HG03439 (cell line): ENCODE results near the gene SIGLEC15.
A peak's percentile ranks its signal among the peaks of the same experiment; 100 is the strongest.

ENCODE experiments used
- ATAC-seq: cut with Tn5 transposase; IDR thresholded peaks from one replicate; pipeline ENCODE4 v1.9.1; 2021; ENCODE audit warnings: mild to moderate bottlenecking, moderate library complexity; ENCODE audit not compliant: unreplicated experiment

SIGLEC15 gene

DNA sequence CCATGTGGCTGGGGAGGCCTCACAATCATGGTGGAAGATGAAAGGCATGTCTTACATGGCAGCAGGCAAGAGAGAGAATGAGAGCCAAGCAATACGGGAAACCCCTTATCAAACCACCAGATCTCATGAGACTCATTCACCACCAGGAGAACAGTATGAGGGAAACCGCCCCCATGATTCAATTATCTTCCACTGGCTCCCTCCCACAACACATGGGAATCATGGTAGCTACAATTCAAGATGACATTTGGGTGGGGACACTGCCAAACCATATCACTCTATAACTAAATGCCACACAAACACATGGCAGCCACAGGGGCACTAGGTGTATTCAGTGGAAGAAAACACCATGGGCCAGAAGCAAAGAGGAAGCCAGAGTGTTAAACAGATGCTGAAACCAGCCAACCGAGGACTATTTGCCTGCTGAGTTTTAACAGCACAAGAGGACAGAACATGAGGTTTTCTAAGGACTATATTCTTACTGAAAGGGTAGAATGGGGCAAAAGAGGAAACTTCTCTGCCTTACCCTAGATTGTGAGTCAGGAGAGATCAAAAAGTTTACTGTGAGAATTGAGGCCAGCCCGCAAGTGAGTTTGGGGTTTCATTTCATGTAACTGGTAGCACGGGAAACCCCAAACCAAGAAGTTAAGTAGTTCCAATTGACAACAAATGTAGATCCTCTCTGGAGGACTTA lies 49.2 kb downstream of the SIGLEC15 start:
- peak; percentile 87 for ATAC-seq

DNA sequence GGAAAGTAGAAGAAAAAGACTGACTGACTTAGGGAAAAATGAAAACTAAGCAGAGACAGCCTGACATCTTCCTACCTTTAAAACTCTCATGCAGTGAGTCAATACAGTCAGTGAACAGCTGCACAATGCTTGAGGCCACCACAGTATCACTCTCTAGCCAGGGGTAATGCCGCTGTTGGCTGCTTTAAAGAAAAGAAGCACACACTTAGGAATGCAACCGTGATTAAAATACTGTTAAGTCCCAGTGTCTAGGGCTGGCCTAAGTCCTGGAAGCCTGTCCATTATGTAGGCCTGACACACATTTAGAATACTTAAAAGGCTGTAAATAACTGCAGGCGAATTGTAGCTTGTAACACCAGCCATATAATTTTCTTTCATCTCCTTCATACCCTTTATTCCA lies 50.7 kb downstream of the SIGLEC15 start:
- ATAC-seq = no peak

DNA sequence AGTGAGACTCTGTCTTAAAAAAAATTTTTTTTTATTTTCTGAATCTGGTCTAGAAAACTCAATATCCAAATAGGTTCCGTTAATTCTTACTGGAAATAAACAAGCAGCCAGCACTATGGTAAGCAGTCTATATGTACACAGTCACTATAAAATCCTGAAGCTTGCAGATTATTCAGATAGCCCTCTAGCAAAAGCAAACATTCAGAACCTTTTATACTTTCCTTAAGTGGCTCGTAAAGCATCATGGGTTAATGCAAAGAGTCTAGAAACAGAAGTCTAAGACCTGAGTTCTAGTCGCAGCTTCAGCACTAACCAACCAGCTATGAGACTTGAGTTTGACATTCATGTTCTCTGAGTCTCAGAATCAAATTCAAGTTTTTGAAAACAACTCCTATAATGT lies 51.9 kb downstream of the SIGLEC15 start:
- no peak for ATAC-seq

DNA sequence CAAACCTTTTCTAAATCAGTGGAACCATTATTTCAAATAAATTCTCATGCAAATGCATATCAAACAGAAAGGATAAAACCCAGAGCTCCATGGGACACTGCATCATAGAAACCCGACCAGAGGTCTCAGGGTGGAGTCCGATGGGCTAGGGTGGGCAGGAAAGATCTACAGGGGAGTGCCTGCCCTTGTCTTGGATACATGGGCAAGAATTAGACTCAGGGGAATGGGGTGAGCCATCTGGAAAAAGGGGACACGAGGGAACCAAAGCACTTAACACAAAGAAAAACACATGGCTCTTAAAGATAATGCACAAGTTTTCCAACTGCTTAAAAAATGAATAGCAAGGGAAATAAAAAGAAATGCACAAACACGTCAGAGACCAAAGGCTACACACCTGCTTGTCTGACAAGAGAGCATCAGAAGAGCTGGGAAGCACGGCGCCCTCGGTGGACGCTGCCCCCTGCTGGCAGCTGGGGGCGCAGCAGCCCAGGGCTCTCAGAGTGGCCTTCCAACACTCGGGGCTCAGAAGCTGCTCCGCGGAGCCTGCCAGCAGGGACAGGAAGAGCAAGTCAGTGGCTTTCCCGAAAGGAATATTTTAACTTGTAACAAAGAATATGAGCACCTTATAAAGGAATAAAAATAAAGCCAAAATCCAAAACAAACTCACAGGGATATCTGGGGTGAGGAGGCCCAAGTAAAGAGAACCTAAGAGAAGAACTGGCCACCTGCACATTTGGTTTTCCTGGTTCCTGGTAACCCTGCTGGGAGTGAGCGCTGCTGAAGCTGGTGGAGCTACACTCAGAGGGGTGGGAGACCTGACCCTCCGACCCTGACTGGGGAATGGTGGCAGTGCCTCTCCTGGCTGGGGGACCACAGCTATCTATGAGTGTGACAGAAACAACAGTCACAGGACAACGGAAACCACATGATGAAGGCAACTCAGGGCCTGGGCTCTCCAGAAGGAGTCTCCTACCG lies 54.5 kb downstream of the SIGLEC15 start:
- peak; percentile 79 for ATAC-seq

DNA sequence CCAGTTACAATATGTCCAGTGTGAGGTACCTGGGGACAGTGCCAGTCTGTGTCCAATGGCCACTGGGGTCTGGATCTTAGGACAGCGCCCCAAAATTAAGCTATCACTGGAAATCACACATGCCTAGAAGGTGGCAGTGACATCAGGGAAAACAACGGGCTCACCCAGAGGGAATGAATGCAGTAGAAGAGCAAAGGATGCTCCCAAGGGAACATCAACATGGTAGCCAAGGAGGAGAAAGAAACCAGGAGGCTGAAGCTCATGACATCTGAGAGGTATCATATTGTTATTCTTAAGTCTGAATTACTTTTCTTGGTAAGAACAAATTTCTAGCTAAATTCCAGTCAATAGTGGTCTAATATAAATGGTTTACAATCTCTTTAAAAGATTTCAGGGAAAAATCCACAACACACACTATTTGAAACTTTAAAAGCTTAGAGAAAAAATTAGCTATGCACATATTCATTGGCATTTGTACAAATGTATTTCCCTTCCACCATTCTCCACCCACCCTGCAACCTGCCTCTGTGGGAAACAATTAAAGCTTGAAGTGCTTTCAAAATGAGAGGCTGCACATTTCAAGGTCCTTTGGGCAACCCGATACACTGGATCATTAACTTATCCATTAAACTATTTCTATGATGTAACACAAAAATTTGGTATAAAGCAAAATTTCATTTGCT lies 55.5 kb downstream of the SIGLEC15 start:
- no peak for ATAC-seq

DNA sequence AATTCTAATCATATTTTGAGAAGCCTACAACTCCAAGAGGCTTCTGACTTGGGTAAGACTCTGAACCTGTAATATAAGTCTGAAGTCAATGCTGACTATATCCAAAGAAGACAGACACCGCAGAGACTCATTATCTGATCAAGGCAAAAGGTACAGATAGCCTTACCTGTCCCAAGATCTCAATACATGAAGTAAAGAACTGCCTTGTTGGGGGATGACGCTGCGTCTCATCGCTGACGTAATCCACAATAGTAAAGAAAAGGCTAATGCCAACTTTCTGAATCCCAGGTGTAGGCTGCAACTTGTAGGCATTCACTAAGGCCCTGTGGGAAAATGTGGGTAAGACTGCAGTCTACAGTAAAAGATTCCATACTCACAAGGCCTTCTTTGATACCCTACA lies 62.1 kb downstream of the SIGLEC15 start:
- ATAC-seq = no peak

DNA sequence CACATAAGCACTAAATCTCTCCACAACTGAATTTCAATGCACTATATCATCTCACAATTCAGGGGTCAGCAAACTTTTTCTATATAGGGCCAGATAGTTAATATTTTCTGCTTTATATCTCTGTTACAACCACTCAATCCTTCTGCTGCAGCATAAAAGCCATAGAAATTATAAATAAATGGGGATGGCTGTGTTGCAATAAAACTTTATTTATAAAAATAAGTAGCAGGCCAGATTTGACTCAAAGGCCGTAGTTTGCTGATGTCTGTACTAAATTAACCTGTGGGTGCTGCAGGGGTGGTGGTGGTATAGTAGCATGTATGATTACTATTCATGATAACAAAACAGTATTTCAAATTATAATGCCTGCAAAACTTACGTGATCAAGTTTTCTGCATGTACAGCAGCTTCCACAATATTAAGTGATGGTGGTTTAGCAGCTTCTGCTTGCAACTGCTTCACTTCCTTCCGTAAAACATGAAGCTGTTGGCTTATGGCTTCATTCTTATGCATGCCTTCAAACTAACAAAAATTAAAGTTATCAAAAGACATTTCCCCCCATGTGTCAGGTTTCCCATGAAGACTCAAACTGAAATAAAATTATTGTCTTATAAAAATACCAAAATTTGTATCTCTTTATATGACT lies 64.1 kb downstream of the SIGLEC15 start:
- no peak for ATAC-seq

DNA sequence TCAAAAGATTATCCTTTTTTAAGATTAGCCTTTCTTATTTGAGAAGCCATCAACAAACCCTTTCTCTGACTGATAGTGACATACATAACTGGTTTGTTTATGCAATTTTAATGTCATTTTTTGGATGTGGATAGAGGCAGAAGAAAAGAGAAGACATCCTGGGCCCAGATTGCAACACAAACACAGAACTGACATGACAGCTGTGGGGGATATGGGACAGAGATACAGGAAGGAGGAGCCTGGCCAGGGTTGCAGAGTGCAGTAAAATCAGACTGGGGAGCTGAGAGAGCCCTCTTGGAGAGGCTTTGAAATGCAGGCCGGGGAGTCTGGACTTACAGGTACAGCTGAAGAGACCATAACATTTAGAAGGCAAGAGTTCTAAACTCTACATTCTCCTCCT lies 65.1 kb downstream of the SIGLEC15 start:
- no peak for ATAC-seq

DNA sequence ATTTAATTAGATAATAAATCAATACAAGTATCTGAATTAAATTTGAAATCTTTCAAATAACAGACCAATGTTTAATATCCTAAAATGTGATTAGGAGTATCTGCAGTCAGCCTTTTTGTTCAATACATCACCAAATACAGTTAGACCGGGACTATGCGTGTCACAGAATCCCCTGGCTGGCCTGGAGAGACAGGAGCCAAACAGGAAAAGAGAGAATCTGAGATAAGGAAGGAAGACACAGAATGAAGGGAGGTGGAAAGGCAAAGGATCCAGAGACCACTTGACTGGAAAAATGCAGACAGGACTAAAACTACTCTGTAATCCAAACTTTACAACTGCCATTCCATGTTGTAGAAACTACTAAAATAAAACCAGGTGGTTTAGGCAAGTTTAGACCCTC lies 66.3 kb downstream of the SIGLEC15 start:
- ATAC-seq = no peak
